Duodenal mucosa (tissue), 2 donors: ENCODE measurements around the gene SMKR1.
"Not testable (repeated sequence)": the region's sequence is repeated elsewhere in the genome, so short reads cannot be mapped to it uniquely, and the experiment has no call there.

Experiments used
- H3K27ac ChIP-seq: one replicate; pipeline ENCODE4 v1.7.0; 2013; ENCODE audit warnings: low read depth, low read length
- H3K27me3 ChIP-seq, 2 donors: one replicate each; pipeline ENCODE4 v1.7.0; 2013; ENCODE audit warnings: low read length in 2 of 2, control low read depth in 1 of 2; ENCODE audit not compliant: insufficient read depth in 2 of 2, control insufficient read depth in 1 of 2
- H3K36me3 ChIP-seq, 2 donors: one replicate each; pipeline ENCODE4 v1.7.0; 2013; ENCODE audit warnings: low read length in 2 of 2, control low read depth in 1 of 2; ENCODE audit not compliant: insufficient read depth in 2 of 2, control insufficient read depth in 1 of 2
- H3K4me1 ChIP-seq, 2 donors: one replicate each; pipeline ENCODE4 v1.7.0; 2013; ENCODE audit warnings: low read length in 2 of 2, control low read depth in 1 of 2; ENCODE audit not compliant: insufficient read depth in 2 of 2, control insufficient read depth in 1 of 2
- H3K4me3 ChIP-seq, 2 donors: one replicate each; pipeline ENCODE4 v1.7.0; 2013; ENCODE audit warnings: low read length in 2 of 2, low read depth in 1 of 2
- H3K9ac ChIP-seq, 2 donors: one replicate each; pipeline ENCODE4 v1.7.0; 2013; ENCODE audit warnings: low read length in 2 of 2, low read depth in 1 of 2
- H3K9me3 ChIP-seq, 2 donors: one replicate each; pipeline ENCODE4 v1.7.0; 2013; ENCODE audit warnings: low read length in 2 of 2, control low read depth in 1 of 2; ENCODE audit not compliant: control insufficient read depth in 1 of 2

SMKR1 gene

GRCh38 chr7:129523924-129524323, 21.6 kb downstream of the SMKR1 start:
- no peaks in the 10 kb centered on the region for H3K9me3 ChIP-seq
- no peaks in the 10 kb centered on the region for H3K36me3 ChIP-seq
- H3K27ac ChIP-seq = no peak overlapping the region
- H3K4me3 ChIP-seq = no peak overlapping the region
- H3K4me1 ChIP-seq = no peaks in the 10 kb centered on the region
- H3K27me3 ChIP-seq = peaks cover 0 to 4% of the 10 kb centered on the region in 2 donors
- H3K9ac ChIP-seq = no peak overlapping the region

GRCh38 chr7:129524405-129524804, 22.1 kb downstream of the SMKR1 start:
- H3K4me3 ChIP-seq, H3K36me3 ChIP-seq, H3K4me1 ChIP-seq, H3K9ac ChIP-seq, H3K27me3 ChIP-seq, H3K27ac ChIP-seq, H3K9me3 ChIP-seq: not testable (repeated sequence)

DNA sequence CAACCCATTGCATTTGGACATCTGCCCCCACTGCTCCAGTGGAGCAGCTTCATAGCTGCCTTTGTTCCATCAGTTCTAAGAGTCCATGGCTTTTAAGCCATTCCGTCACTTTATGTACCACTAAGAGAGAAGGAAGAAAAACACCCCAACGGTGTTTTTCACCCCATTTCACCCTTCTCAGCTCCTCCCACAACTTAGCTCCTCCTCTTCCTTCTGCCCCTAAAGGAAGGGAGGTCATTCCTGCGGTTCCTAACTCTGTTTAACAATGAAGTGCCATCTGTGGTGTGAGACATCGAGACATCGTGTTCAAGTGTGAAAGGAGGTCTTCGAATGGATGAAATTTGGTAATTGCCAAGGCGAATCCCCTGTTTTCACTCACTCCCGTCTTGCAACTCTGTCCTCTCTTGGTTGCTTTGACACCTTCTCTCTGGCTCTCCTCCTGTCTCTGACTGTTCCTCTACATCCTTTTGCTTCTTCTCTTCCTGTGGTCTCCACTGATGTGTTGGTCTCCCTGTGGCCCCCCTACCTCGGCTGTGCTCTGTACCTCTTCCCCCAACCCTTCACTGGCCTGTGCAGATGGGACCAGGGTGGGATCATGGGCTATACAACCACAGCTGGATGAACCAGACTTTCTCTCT, 23.0 kb downstream of the SMKR1 start:
- Histone ChIP-seq H3K9me3 (no peaks in the 10 kb centered on the region), H3K4me1 (no peaks in the 10 kb centered on the region), H3K27me3 (peaks cover 0 to 4% of the 10 kb centered on the region in 2 donors), H3K36me3 (no peaks in the 10 kb centered on the region), H3K27ac (no peak overlapping the region), H3K4me3 (no peak overlapping the region), H3K9ac (no peak overlapping the region)

GRCh38 chr7:129529643-129530042, 27.3 kb downstream of the SMKR1 start:
- Histone ChIP-seq H3K9me3 (no peaks in the 10 kb centered on the region), H3K27me3 (no peaks in the 10 kb centered on the region), H3K9ac (no peak overlapping the region), H3K4me1 (no peaks in the 10 kb centered on the region), H3K27ac (no peak overlapping the region), H3K36me3 (no peaks in the 10 kb centered on the region), H3K4me3 (no peak overlapping the region)

- Histone ChIP-seq H3K9me3 (no peaks in the 10 kb centered on the region), H3K4me1 (no peaks in the 10 kb centered on the region), H3K27me3 (no peaks in the 10 kb centered on the region), H3K36me3 (no peaks in the 10 kb centered on the region), H3K27ac (no peak overlapping the region), H3K4me3 (no peak overlapping the region), H3K9ac (no peak overlapping the region)
These were observed 28.6 kb downstream of the SMKR1 start for GRCh38 chr7:129530795-129531391.

- Histone ChIP-seq H3K27ac (no peak overlapping the region), H3K4me3 (no peak overlapping the region), H3K4me1 (no peaks in the 10 kb centered on the region), H3K9ac (no peak overlapping the region), H3K27me3 (no peaks in the 10 kb centered on the region), H3K36me3 (no peaks in the 10 kb centered on the region), H3K9me3 (no peaks in the 10 kb centered on the region)
These were observed 29.4 kb downstream of the SMKR1 start for GRCh38 chr7:129531721-129532120.

DNA sequence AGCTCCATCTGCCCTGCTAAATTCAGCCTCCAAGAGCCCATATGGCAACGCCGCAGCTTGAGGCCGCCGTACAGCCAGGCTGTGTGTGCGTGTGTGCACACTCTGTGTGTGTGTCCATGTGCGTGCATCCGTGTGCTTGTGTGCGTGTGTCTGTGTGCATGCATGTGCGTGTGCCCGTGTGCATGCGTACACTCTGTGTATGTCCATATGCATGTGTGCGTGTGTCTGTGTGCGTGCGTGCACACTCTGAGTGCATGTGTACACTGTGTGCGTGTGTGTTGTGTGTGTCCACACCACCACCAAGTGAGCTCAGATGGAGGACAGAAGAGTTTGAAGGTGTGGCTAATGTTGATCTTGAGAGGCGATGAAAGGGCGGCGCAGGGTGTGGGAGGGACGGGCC, 30.0 kb downstream of the SMKR1 start:
- Histone ChIP-seq H3K27me3 (no peaks in the 10 kb centered on the region), H3K4me1 (no peaks in the 10 kb centered on the region), H3K4me3 (no peak overlapping the region), H3K9me3 (no peaks in the 10 kb centered on the region), H3K27ac (no peak overlapping the region), H3K36me3 (no peaks in the 10 kb centered on the region), H3K9ac (no peak overlapping the region)

GRCh38 chr7:129534558-129535274, 32.4 kb downstream of the SMKR1 start:
- not testable (repeated sequence) for H3K36me3 ChIP-seq, H3K4me1 ChIP-seq, H3K9me3 ChIP-seq, H3K9ac ChIP-seq, H3K27ac ChIP-seq, H3K4me3 ChIP-seq, H3K27me3 ChIP-seq

DNA sequence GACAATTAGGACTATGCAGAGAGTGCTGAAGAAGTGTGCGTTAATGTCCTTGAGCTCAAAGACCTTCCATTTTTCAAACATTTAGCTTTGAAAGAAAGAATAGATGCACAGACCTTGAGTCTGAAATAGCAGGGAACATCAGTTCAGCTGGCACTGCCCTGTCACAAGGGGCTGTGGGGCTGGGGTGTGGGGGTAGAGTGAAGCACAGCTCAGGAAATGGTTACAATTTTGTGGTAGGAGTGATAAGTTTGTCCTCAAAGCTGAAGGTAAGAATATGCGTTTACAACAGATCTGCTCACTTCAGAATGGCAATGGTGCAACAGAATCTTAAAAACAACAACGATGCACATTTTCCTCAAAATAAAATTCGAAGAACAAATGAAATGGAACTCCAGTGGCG, 33.6 kb downstream of the SMKR1 start:
- Histone ChIP-seq H3K9me3 (no peaks in the 10 kb centered on the region), H3K27ac (no peak overlapping the region), H3K36me3 (no peaks in the 10 kb centered on the region), H3K9ac (no peak overlapping the region), H3K27me3 (no peaks in the 10 kb centered on the region), H3K4me1 (no peaks in the 10 kb centered on the region), H3K4me3 (no peak overlapping the region)

GRCh38 chr7:129536323-129536722, 34.0 kb downstream of the SMKR1 start:
- Histone ChIP-seq H3K4me1 (no peaks in the 10 kb centered on the region), H3K4me3 (no peak overlapping the region), H3K9ac (no peak overlapping the region), H3K27me3 (no peaks in the 10 kb centered on the region), H3K27ac (no peak overlapping the region), H3K36me3 (no peaks in the 10 kb centered on the region), H3K9me3 (no peaks in the 10 kb centered on the region)
